SJSA1 (cell line): ENCODE results near the gene ARMC5. TPM values are rescaled to one million over a fixed set of nuclear protein-coding genes. Genes with fewer than 3 reads are reported as not detected.
A peak's percentile ranks its signal among the peaks of the same experiment; 100 is the strongest.

Source experiments
- DNase-seq, 2 experiments: peaks; one replicate each; pipeline ENCODE4 v3.0.0-alpha.2; 2015 to 2020; ENCODE audit warnings: low spot score in 2 of 2, low read depth in 1 of 2
- H3K27ac ChIP-seq: fragments of 250-450 bp; sonication (Bioruptor Pico); 2 replicates; pipeline ENCODE4 v1.5.1; 2020; ENCODE audit warnings: mild to moderate bottlenecking, moderate library complexity
- H3K27me3 ChIP-seq: fragments of 250-450 bp; sonication (Bioruptor Pico); replicated peaks from 2 replicates; pipeline ENCODE4 v1.5.1; 2020; ENCODE audit warnings: mild to moderate bottlenecking, moderate library complexity
- H3K36me3 ChIP-seq: fragments of 250-450 bp; sonication (Bioruptor Pico); 2 replicates; pipeline ENCODE4 v1.5.1; 2020; ENCODE audit warnings: mild to moderate bottlenecking
- H3K4me1 ChIP-seq: fragments of 250-450 bp; sonication (Bioruptor Pico); replicated peaks from 2 replicates; pipeline ENCODE4 v1.6.1; 2021; ENCODE audit warnings: mild to moderate bottlenecking
- H3K4me3 ChIP-seq: fragments of 250-450 bp; sonication (Bioruptor Pico); 2 replicates; pipeline ENCODE4 v1.5.1; 2020; ENCODE audit warnings: mild to moderate bottlenecking
- H3K9me3 ChIP-seq: fragments of 250-450 bp; sonication (Bioruptor Pico); replicated peaks from 2 replicates; pipeline ENCODE4 v1.5.1; 2020; ENCODE audit warnings: mild to moderate bottlenecking
- total RNA-seq: library from RNA; depleted of rRNA; stranded (reverse); fragments of >200 nt; shearing (Covaris generic); gene quantifications from 2 replicates; pipeline ENCODE4 v1.2.3, GENCODE V29; 2014

Gene ARMC5
- total RNA-seq, 1 experiment from 2014 or later: 11.6 TPM

DNA sequence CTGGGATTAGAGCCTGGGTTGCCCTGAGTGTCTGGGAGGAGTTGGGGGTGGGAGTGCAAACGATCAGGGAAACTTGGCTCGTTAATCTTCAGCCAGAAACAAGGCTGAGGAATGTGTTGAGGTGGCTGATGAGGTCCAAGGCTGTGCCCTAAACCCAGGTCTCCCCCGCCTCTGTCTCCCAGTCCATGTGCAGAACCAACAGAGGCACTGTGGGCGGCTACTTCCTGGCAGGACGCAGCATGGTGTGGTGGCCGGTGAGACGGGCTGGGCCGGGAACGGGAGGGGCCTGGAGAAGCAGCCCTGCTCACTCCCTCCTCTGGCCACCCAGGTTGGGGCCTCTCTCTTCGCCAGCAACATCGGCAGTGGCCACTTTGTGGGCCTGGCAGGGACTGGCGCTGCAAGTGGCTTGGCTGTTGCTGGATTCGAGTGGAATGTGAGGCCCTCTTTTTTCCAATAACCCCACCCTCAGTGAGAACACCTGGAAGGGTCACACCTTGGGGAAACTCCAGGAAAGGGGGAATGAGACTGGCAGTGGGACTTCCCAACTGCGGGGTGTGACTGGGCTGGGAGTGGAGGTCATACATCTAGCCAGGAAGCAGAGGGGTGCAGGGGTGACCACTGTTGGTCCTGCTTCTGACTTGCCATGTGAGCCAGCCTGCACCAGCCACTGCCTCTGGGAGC lies 25.3 kb downstream of the ARMC5 start:
- Histone ChIP-seq H3K36me3 (peaks cover under 1% of the 10 kb centered on the region), H3K27me3 (peaks cover 17% of the 10 kb centered on the region), H3K4me1 (peaks cover 19% of the 10 kb centered on the region), H3K27ac (no peak overlapping the region), H3K9me3 (no peaks in the 10 kb centered on the region), H3K4me3 (no peak overlapping the region)
- DNase-seq: peak; percentile 50 to 78

DNA sequence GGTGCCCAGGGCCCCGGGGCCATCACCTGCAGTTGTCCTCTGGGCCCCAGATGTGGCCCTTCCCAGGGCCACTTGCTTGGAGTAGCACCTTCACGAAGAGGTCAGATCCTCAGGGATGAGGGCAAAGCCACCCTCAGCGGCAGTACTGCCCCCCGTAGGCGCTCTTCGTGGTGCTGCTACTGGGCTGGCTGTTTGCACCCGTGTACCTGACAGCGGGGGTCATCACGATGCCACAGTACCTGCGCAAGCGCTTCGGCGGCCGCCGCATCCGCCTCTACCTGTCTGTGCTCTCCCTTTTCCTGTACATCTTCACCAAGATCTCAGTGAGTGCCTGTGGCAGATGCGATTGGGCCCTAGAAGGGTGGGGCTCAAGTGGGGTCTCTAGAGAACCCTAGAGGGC lies 26.3 kb downstream of the ARMC5 start:
- H3K36me3 ChIP-seq: peaks cover 5% of the 10 kb centered on the region; the same call in 1 of the 2 replicates
- DNase-seq: no peak
- H3K4me1 ChIP-seq: peaks cover 19% of the 10 kb centered on the region
- peaks cover 17% of the 10 kb centered on the region for H3K27me3 ChIP-seq
- no peak overlapping the region for H3K27ac ChIP-seq
- no peaks in the 10 kb centered on the region for H3K9me3 ChIP-seq
- H3K4me3 ChIP-seq: no peak overlapping the region

DNA sequence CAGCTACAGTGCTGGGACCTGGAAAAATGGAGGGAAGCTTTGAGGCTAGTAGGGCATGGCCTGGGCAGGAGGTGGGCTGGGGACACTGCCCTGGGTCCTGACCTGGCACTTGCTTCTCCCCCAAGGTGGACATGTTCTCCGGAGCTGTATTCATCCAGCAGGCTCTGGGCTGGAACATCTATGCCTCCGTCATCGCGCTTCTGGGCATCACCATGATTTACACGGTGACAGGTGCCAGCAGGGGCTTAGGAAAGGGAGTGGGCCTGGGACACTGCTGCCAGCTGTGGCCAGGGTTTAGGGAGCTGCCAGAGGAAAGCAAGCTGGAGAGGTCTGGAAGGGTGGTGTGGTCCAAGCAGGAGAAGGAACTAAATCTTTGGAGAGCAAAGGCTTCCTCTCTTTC lies 26.7 kb downstream of the ARMC5 start:
- Histone ChIP-seq H3K27ac (no peak overlapping the region), H3K9me3 (no peaks in the 10 kb centered on the region), H3K4me1 (peaks cover 19% of the 10 kb centered on the region), H3K36me3 (peaks cover 7% of the 10 kb centered on the region; the same call in 1 of the 2 replicates), H3K27me3 (peaks cover 17% of the 10 kb centered on the region), H3K4me3 (no peak overlapping the region)
- DNase-seq: no peak

DNA sequence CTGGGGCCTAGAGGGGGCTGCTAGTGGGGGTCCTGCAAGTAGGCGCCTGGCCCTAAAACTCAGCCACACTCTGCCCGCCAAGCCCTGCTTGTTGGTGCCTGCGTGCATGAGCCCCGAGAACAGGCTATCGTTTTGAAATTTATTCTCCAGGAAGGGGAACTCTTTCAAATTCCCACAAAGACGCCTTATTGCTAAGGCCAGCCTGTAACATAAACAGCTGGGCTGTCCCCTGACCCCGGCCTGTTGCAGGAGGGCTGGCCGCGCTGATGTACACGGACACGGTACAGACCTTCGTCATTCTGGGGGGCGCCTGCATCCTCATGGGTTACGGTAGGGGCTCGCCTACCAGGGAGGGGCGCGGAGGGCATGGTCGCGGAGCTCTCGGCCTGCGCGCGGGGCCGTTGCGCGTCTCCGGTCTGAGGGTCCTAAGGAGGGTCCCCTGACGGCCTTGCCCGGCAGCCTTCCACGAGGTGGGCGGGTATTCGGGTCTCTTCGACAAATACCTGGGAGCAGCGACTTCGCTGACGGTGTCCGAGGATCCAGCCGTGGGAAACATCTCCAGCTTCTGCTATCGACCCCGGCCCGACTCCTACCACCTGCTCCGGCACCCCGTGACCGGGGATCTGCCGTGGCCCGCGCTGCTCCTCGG lies 27.9 kb downstream of the ARMC5 start:
- Histone ChIP-seq H3K9me3 (no peaks in the 10 kb centered on the region), H3K27ac (no peak overlapping the region), H3K4me1 (peaks cover 19% of the 10 kb centered on the region), H3K4me3 (peak overlapping the region; percentile 25), H3K27me3 (peaks cover 14% of the 10 kb centered on the region), H3K36me3 (peaks cover 13% of the 10 kb centered on the region)
- DNase-seq: no peak

DNA sequence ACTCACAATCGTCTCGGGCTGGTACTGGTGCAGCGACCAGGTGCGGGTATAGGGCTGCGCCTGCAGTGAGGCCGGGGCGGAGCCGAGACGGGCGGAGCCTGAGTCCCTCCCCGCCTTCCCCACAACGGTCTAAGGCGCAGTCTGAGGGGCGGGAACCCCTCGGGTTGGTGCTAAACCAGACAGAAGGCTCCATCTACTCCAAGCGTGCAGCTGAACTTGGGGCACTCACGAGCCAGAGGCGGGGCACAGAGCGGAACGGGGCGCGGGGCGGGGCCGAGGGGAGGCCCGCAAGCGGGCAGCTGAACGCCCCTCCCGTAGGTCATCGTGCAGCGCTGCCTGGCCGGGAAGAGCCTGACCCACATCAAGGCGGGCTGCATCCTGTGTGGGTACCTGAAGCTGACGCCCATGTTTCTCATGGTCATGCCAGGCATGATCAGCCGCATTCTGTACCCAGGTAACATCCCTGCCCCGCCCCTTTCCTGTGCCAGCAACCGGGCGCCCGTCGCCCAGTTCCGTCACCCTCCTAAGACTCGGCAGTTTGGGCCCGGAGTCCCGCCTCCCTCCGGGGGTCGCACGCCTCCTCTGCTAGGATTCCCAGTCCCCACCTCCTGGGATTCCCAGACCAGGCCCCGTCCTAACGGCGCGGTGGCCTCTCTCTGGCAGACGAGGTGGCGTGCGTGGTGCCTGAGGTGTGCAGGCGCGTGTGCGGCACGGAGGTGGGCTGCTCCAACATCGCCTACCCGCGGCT lies 28.6 kb downstream of the ARMC5 start:
- Histone ChIP-seq H3K36me3 (peaks cover 20% of the 10 kb centered on the region), H3K9me3 (no peaks in the 10 kb centered on the region), H3K4me3 (peak overlapping the region; percentile 25), H3K4me1 (peaks cover 19% of the 10 kb centered on the region), H3K27me3 (peaks cover 14% of the 10 kb centered on the region), H3K27ac (no peak overlapping the region)
- no peak for DNase-seq

DNA sequence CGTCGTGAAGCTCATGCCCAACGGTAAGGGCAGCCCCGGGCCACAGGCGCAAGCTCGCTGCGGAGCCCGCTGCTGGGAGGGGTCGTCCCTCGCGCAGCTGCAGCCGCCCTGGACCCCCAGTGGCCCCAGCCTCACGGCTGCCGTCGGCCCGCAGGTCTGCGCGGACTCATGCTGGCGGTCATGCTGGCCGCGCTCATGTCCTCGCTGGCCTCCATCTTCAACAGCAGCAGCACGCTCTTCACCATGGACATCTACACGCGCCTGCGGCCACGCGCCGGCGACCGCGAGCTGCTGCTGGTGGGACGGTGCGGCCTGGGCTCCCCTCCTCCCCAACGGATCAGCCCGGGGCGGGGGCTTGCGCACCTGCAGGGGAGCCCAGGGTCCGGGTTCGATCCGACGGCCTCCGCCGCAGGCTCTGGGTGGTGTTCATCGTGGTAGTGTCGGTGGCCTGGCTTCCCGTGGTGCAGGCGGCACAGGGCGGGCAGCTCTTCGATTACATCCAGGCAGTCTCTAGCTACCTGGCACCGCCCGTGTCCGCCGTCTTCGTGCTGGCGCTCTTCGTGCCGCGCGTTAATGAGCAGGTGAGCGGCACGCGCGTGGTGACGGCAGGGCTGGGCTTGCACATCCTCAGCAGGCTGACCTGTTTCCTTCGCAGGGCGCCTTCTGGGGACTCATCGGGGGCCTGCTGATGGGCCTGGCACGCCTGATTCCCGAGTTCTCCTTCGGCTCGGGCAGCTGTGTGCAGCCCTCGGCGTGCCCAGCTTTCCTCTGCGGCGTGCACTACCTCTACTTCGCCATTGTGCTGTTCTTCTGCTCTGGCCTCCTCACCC lies 29.4 kb downstream of the ARMC5 start:
- H3K4me3 ChIP-seq: no peak overlapping the region
- H3K27ac ChIP-seq: no peak overlapping the region
- peaks cover 19% of the 10 kb centered on the region for H3K4me1 ChIP-seq
- peaks cover 14% of the 10 kb centered on the region for H3K27me3 ChIP-seq
- no peaks in the 10 kb centered on the region for H3K9me3 ChIP-seq
- DNase-seq: no peak
- H3K36me3 ChIP-seq: peaks cover 27% of the 10 kb centered on the region

DNA sequence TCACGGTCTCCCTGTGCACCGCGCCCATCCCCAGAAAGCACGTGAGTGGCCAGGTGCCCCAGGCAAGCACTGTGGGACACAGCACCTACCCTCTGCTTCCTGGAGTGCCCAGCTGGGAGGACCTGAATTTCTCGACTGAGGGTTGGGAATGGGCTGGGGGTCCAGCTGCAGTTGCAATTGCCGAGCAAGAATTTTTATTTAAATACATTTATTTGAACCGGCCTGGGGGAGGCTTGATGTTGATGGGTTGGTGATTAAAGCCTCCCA lies 29.9 kb downstream of the ARMC5 start:
- Histone ChIP-seq H3K27ac (no peak overlapping the region), H3K36me3 (peaks cover 33% of the 10 kb centered on the region), H3K4me1 (peaks cover 19% of the 10 kb centered on the region), H3K9me3 (no peaks in the 10 kb centered on the region), H3K27me3 (peaks cover 14% of the 10 kb centered on the region), H3K4me3 (no peak overlapping the region)
- no peak for DNase-seq

DNA sequence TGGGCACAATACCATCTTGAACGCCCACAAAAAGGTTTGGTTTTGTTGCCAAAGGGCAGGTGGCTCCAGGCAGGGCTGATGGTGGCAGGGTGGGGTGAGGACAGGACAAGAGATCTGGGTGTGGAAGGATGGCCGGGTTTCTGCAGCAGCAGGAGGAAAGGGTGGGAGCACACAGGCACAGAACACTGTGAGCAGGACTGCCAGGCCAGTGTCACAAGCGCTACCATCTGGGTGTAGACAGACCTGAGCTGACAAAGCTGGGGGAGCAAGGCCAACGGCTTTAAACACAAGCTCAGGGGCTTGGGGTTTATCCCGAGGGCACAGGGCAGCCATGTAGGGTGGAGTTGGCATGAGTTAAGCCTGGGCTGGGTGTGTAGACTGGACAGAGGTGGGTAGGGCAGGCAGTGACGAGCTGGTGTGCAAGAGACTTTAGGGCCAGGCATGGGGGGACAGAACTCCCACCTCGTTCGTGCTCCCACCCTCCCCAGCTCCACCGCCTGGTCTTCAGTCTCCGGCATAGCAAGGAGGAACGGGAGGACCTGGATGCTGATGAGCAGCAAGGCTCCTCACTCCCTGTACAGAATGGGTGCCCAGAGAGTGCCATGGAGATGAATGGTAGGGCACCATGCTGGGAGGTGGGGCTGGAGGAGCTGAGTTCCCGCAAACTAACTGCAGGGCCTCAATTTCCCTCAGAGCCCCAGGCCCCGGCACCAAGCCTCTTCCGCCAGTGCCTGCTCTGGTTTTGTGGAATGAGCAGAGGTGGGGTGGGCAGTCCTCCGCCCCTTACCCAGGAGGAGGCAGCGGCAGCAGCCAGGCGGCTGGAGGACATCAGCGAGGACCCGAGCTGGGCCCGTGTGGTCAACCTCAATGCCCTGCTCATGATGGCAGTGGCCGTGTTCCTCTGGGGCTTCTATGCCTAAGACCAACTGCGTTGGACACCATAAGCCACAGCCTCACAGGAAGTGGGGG lies 30.6 kb downstream of the ARMC5 start:
- Histone ChIP-seq H3K27ac (no peak overlapping the region), H3K36me3 (peaks cover 36% of the 10 kb centered on the region), H3K27me3 (peaks cover 14% of the 10 kb centered on the region), H3K4me1 (peaks cover 13% of the 10 kb centered on the region), H3K9me3 (no peaks in the 10 kb centered on the region), H3K4me3 (no peak overlapping the region)
- no peak for DNase-seq

DNA sequence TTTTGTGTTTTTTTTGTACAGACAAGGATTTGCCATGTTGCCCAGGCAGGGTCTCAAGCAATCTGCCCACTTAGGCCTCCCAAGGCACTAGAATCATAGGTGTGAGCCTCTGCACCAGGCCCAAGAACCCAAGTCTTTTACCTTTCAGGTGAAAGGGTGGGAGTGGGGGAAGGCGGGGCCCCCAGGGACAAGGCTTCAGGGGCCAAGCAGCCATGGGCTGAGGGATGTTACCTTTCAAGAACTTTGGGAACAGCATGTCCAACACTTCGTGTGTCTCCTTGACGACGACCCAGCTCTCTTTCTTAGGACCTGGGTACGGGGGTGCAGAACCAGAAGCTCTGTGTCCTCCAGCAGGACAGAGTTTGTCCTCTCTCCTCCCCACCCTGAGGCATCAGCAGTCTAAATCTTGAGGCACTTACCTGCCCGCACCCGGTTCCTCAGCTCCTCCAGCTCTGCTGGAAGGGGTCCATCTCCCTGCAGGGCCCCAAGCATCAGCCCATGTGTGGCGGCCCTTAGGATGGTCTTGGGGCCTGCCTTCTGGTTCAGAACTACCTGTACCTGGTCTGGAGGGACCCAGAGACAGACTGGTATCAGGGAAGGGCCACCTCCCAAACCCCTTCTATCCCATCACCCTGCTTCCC lies 32.6 kb downstream of the ARMC5 start:
- no peak for DNase-seq
- Histone ChIP-seq H3K4me1 (peaks cover 11% of the 10 kb centered on the region), H3K4me3 (no peak overlapping the region), H3K9me3 (no peaks in the 10 kb centered on the region), H3K36me3 (peaks cover 55% of the 10 kb centered on the region), H3K27ac (no peak overlapping the region), H3K27me3 (peaks cover 9% of the 10 kb centered on the region)

DNA sequence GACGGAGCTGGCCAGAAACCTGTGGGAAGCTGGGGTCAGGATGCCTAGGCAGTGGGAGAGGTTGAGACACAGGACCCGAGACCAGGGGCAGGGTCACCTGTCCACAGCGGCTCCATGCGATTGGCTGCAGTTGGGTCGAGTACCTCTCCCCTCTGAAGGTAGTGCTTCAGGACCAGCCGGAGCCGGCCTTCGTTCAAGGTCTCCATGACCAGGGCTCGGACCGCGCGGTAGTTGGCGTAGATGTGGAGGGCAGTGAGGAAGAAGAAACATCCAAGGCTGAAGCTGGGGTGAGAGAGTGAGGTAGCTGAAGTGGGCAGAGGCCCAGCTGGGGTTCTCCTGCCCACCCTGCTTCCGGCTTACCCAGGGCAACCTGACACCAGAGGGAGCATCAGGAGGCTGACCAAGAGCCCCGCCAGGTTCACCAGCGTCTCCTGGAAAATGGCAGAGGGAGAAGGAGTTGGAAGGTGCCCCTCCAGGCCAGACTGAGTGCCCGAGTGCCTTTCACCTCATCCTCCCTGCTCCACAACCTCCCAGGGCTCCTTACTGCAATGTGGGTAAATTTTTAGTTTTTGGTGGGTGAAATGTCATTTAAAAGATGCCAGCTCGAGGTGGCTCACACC lies 34.3 kb downstream of the ARMC5 start:
- DNase-seq: no peak
- H3K36me3 ChIP-seq: peaks cover 73% of the 10 kb centered on the region
- H3K27me3 ChIP-seq: no peaks in the 10 kb centered on the region
- no peaks in the 10 kb centered on the region for H3K4me1 ChIP-seq
- H3K27ac ChIP-seq: no peak overlapping the region
- no peak overlapping the region for H3K4me3 ChIP-seq
- H3K9me3 ChIP-seq: no peaks in the 10 kb centered on the region

DNA sequence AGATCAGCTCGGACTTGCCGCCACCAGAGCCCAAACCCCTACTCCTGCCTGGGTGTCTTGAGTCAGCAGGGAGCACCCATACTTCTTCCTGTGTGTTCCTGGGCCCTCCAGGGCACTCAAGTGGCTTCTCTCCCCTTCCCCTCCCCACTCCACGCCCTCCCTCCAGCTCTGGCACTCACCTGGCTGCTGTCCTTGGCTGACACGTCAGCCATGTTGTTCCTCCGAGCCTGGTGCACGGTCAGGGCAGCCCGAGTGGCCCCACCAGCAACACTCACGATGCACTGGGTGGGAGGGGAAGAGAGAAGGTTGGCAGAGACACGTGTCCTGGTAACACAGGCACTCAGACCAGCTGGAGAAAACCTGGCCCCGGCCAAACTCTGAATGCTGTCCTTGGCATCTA lies 37.4 kb downstream of the ARMC5 start:
- Histone ChIP-seq H3K4me3 (no peak overlapping the region), H3K9me3 (no peaks in the 10 kb centered on the region), H3K36me3 (peaks cover 86% of the 10 kb centered on the region), H3K4me1 (peaks cover 2% of the 10 kb centered on the region), H3K27ac (no peak overlapping the region), H3K27me3 (no peaks in the 10 kb centered on the region)
- DNase-seq: no peak

DNA sequence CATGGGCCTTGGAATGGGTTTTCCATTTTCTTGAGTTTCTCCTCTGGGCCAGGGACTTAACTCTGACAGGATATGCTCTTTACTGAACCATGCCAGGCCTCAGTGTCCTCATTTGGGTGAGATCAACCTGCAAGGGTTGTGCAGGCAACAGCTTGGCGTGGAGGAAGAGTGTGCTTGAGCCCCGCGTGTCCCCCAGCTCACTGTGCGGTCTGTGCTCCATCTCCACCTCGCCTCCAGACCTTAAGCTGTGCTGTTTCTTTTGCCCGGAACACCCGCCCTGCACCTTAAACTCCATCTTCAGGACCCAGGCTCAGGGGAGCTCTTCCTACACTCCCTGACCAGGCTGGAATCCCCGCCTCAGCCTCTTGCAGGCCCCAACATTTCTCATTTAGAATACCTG lies 39.2 kb downstream of the ARMC5 start:
- no peak for DNase-seq
- Histone ChIP-seq H3K27ac (no peak overlapping the region), H3K27me3 (no peaks in the 10 kb centered on the region), H3K4me1 (peaks cover 9% of the 10 kb centered on the region), H3K36me3 (peaks cover 68% of the 10 kb centered on the region), H3K4me3 (no peak overlapping the region), H3K9me3 (no peaks in the 10 kb centered on the region)
